ENCODE results near the gene SMIM7.
A peak's percentile ranks its signal among the peaks of the same experiment; 100 is the strongest.

Gene SMIM7

DNA sequence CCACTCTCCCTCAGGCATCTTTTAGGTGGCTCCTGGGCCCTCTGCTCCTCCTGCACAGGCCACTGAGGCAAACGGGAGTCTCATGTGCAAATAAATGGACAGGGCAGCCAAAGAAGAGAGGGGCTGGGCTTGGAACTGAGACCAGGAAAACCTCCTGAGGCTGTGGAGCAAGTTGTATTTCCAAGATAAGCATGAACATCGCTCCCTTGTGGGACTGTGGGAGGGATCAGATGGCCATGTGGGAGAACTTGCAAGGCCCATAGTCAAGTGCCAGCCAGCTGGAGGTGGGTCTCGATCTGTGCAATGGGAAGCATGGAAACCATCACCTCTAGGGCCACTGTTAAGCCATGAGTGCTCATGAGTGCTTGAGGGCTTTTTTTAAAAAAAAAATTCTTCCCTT is 56.9 kb downstream of the SMIM7 start:
- peaks cover 100% of the 10 kb centered on the region for H4K20me1 ChIP-seq
- peaks cover 63% of the 10 kb centered on the region for H3K4me1 ChIP-seq

DNA sequence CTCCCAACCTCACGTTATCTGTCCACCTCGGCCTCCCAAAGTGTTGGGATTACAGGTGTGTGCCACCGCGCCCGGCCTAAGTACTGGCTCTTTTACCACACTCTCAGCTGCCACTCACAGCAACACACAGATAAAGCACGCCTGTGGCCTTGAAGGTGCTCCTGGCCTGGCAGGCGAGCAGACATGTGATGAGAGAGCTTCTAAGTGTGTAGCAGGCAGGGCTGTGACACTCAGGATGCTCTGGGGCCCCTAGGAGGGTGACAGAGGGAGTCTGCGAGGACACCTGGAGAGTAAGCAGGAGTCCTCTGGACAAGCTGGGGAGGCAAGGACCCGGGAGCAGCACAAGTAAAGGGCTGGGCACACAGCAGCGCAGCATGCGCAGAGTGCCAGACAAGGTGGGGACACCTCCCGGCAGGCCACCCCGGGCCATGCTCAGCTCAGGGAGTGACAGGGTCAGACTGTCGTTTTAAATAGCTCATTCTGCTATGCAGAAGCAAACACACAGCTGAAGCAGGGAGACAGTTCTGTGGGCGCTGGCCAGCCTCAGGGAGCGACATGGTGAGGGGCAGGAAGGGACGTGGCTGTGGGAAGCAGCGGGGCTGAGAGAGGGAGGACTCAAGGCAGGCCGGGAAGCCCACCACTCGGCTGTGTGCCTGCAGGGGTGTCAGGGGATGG is 58.4 kb downstream of the SMIM7 start:
- Histone ChIP-seq H3K27me3 (no peaks in the 10 kb centered on the region), H3K9me3 (no peaks in the 10 kb centered on the region), H3K27ac (peak overlapping the region; percentile 3; the same call in 1 of the 2 replicates), H3K4me3 (no peak overlapping the region), H3K9ac (no peak overlapping the region), H3K4me2 (no peak overlapping the region), H3K36me3 (peaks cover 22% of the 10 kb centered on the region; the same call in 1 of the 2 replicates), H3K4me1 (peaks cover 52% of the 10 kb centered on the region), H4K20me1 (peaks cover 100% of the 10 kb centered on the region)
- TF ChIP-seq Cebpa-rat (IDR thresholded peaks at IDR 0.05): no peak

More for the DNA sequence above, 56.9 kb downstream of the SMIM7 start:
- no peak for TF ChIP-seq Cebpa-rat (IDR thresholded peaks at IDR 0.05)
- Histone ChIP-seq H3K4me2 (no peak overlapping the region), H3K36me3 (peaks cover 30% of the 10 kb centered on the region; the same call in 1 of the 2 replicates), H3K27ac (no peak overlapping the region), H3K4me3 (no peak overlapping the region), H3K9ac (no peak overlapping the region), H3K27me3 (no peaks in the 10 kb centered on the region), H3K9me3 (no peaks in the 10 kb centered on the region)

DNA sequence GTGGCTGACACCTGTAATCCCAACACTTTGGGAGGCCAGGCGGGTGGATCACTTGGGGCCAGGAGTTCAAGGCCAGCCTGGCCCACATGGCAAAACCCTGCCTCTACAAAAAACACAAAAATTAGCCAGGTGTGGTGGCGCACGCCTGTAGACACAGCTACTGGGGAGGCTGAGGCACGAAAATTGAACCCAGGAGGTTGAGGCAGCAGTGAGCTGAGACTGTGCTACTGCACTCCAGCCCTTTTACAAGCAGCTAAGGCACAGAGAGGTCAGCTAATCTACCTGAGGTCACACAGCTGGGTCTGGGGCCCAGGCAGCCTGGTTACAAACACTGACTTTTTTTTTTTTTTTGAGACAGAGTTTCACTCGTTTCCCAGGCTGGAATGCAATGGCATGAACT is 59.1 kb downstream of the SMIM7 start:
- peaks cover 100% of the 10 kb centered on the region for H4K20me1 ChIP-seq
- H3K4me2 ChIP-seq: no peak overlapping the region
- no peaks in the 10 kb centered on the region for H3K9me3 ChIP-seq
- H3K4me1 ChIP-seq: peaks cover 52% of the 10 kb centered on the region
- H3K4me3 ChIP-seq: no peak overlapping the region
- H3K27ac ChIP-seq: no peak overlapping the region
- peaks cover 19% of the 10 kb centered on the region; the same call in 1 of the 2 replicates for H3K36me3 ChIP-seq
- H3K9ac ChIP-seq: no peak overlapping the region
- H3K27me3 ChIP-seq: no peaks in the 10 kb centered on the region
- TF ChIP-seq Cebpa-rat (IDR thresholded peaks at IDR 0.05): no peak

DNA sequence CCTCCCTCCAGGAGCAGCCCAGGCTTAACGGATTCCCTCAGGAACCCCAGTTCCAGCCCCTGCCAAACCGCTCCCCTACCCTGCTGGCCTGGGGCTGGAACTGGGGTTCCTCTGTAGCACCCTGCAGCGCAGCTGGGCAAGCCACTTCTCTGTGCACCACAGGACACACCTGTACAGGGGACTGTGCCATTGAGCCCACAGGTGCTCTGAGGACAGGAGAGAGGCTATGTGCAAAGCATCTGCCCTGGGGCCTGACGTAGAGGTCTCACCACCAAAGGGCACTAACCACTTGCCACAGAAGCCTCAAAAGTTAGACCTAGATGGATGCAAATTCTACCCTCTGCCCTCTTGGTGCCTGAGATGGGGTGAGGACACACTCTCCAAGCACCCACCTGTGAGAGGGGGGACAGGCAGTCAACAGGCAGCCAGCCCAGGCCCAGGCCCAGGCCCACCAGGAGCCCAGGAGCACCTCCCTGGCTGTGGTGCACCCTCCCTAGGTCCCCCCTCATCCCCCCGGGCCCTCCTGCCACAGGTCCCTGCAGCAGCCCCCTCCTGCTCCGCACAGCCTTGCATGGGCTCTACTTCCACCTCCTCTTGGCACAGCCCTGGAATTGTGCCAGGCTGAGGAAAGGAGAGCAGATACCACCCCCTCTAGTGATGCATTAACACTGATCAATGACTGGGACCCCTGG is 60.1 kb downstream of the SMIM7 start:
- Histone ChIP-seq H3K27me3 (no peaks in the 10 kb centered on the region), H3K9me3 (no peaks in the 10 kb centered on the region), H3K27ac (no peak overlapping the region), H4K20me1 (peaks cover 100% of the 10 kb centered on the region), H3K4me1 (peaks cover 56% of the 10 kb centered on the region), H3K9ac (no peak overlapping the region), H3K36me3 (peaks cover 13% of the 10 kb centered on the region; the same call in 1 of the 2 replicates), H3K4me3 (no peak overlapping the region), H3K4me2 (peak overlapping the region; percentile 12; the same call in 1 of the 2 replicates)
- no peak for TF ChIP-seq Cebpa-rat (IDR thresholded peaks at IDR 0.05)

DNA sequence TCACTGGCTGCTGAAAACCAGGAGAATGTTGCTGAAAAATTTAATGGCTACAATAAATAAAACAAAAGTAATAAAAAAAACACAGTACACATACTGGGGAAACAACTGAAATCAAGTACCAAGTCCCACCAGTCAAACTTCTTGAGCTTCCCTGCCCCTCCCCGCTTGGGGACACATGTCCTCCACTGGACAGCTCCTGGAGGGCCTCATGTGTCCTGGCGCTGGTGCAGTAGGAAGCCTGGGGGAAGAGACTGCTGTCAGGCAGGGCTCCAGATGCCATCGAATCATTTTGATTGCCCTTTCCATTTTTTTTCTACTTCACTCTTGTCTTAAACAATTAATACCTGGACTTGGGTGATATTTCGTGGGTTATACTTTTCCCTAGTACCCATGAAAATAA is 61.1 kb downstream of the SMIM7 start:
- no peak overlapping the region for H3K9ac ChIP-seq
- H3K9me3 ChIP-seq: no peaks in the 10 kb centered on the region
- H3K36me3 ChIP-seq: peaks cover 10% of the 10 kb centered on the region; the same call in 1 of the 2 replicates
- H3K4me1 ChIP-seq: peaks cover 64% of the 10 kb centered on the region
- H3K4me3 ChIP-seq: no peak overlapping the region
- no peak overlapping the region for H3K27ac ChIP-seq
- TF ChIP-seq Cebpa-rat (IDR thresholded peaks at IDR 0.05): no peak
- H3K4me2 ChIP-seq: no peak overlapping the region
- H4K20me1 ChIP-seq: peaks cover 100% of the 10 kb centered on the region
- H3K27me3 ChIP-seq: no peaks in the 10 kb centered on the region

DNA sequence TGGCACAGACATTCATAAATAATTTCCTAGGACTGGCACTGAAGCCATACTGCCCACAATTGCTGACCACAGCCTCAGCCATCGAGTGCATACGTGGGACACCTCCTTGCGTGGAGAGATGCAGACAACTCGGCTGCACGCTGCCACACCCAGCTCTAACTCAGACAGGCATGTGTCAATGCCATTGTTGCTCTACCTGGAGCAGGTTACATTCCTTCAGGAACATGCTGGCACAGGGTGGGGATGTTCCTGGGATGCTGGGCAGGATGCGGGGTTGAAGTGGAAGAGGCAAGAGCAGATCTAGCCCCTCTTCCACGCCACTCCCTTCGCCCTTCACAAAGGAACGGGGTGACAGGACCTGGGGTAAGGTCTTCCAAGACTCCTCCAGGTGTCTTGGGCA is 63.5 kb downstream of the SMIM7 start:
- no peaks in the 10 kb centered on the region for H3K9me3 ChIP-seq
- H3K4me2 ChIP-seq: peak overlapping the region; percentile 95; the same call in 1 of the 2 replicates
- H3K4me3 ChIP-seq: no peak overlapping the region
- peaks cover 71% of the 10 kb centered on the region for H3K4me1 ChIP-seq
- peaks cover 100% of the 10 kb centered on the region for H4K20me1 ChIP-seq
- no peak overlapping the region for H3K27ac ChIP-seq
- H3K27me3 ChIP-seq: no peaks in the 10 kb centered on the region
- peaks cover 1% of the 10 kb centered on the region; the same call in 1 of the 2 replicates for H3K36me3 ChIP-seq
- no peak for TF ChIP-seq Cebpa-rat (IDR thresholded peaks at IDR 0.05)
- no peak overlapping the region for H3K9ac ChIP-seq

Data from BLaER1 (cell line).